Endodermal cell (in vitro differentiated cells): ENCODE measurements around the gene PBX4. TPM values are rescaled to one million over a fixed set of nuclear protein-coding genes. Genes with fewer than 3 reads are reported as not detected.

Experiments
- DNase-seq: peaks from one replicate; pipeline ENCODE4 v3.0.0-alpha.2; 2017
- H3K27ac ChIP-seq: 2 replicates; pipeline ENCODE4 v1.5.1; 2013; ENCODE audit warnings: mild to moderate bottlenecking, low read depth, low read length, moderate library complexity
- H3K27me3 ChIP-seq: 2 replicates; pipeline ENCODE4 v1.6.1; 2013; ENCODE audit warnings: mild to moderate bottlenecking, low read length, moderate library complexity; ENCODE audit not compliant: insufficient read depth, control insufficient read depth, poor library complexity, severe bottlenecking
- H3K36me3 ChIP-seq: 2 replicates; pipeline ENCODE4 v1.7.0; 2013; ENCODE audit warnings: mild to moderate bottlenecking, low read length, moderate library complexity; ENCODE audit not compliant: control insufficient read depth, insufficient read depth
- H3K4me1 ChIP-seq: one replicate; pipeline ENCODE4 v1.7.0; 2013; ENCODE audit warnings: low read length; ENCODE audit not compliant: control insufficient read depth, insufficient read depth
- H3K4me3 ChIP-seq: 2 replicates; pipeline ENCODE4 v1.5.1; 2013; ENCODE audit warnings: mild to moderate bottlenecking, low read length, moderate library complexity
- H3K9ac ChIP-seq: 2 replicates; pipeline ENCODE4 v1.6.1; 2013; ENCODE audit warnings: mild to moderate bottlenecking, low read length, moderate library complexity; ENCODE audit not compliant: poor library complexity, severe bottlenecking; ENCODE audit errors: extremely low read depth
- H3K9me3 ChIP-seq: 2 replicates; pipeline ENCODE4 v1.6.1; 2013; ENCODE audit warnings: mild to moderate bottlenecking, low read length, moderate library complexity; ENCODE audit not compliant: control insufficient read depth
- H3K27ac Mint-ChIP-seq: 2 replicates; pipeline ENCODE4 v1.8.0; 2020; ENCODE audit warnings: mixed read lengths
- H3K27me3 Mint-ChIP-seq: 2 replicates; pipeline ENCODE4 v1.8.0; 2021; ENCODE audit warnings: mild to moderate bottlenecking, mixed read lengths; ENCODE audit not compliant: insufficient read depth
- H3K36me3 Mint-ChIP-seq: 2 replicates; pipeline ENCODE4 v1.8.0; 2020; ENCODE audit warnings: low read depth, mixed read lengths
- H3K4me1 Mint-ChIP-seq: 2 replicates; pipeline ENCODE4 v1.8.0; 2020; ENCODE audit warnings: mixed read lengths
- H3K4me3 Mint-ChIP-seq: 2 replicates; pipeline ENCODE4 v1.8.0; 2020; ENCODE audit warnings: mild to moderate bottlenecking, moderate library complexity, mixed read lengths
- H3K9me3 Mint-ChIP-seq: 2 replicates; pipeline ENCODE4 v1.8.0; 2020; ENCODE audit warnings: mild to moderate bottlenecking, mixed read lengths
- WGBS, 2 experiments: methylation state at CpG; one replicate each; pipeline versions ENCODE4 v1.1.5 to v1.1.7; 2013; ENCODE audit warnings: missing lambda C conversion rate in 2 of 2, mixed read lengths in 1 of 2; ENCODE audit not compliant: insufficient coverage in 1 of 2, insufficient read length in 1 of 2; 5-methylcytosine and 5-hydroxymethylcytosine counted together
- total RNA-seq, 2 donors: library from RNA; stranded (reverse); fragmentation: NEBNext Ultra II Directional in 1 of 2; extraction: Animal tissue kit (Norgen Biotek cat#: 25700) in 1 of 2; gene quantifications; 2 replicates in 1 of 2; 3 replicates in 1 of 2; pipeline ENCODE4 v1.2.1, GENCODE V29; 2021
- TF ChIP-seq, protein P1 (sequence below): fragments of 200-600 bp; sonication (generic); conservative IDR thresholded peaks from 2 replicates; pipeline ENCODE4 v1.5.0; 2021; ENCODE audit warnings: antibody characterized with exemption, mild to moderate bottlenecking

PBX4 gene
- total RNA-seq, 2 donors from 2014 or later: 4.1 to 8.6 TPM

DNA sequence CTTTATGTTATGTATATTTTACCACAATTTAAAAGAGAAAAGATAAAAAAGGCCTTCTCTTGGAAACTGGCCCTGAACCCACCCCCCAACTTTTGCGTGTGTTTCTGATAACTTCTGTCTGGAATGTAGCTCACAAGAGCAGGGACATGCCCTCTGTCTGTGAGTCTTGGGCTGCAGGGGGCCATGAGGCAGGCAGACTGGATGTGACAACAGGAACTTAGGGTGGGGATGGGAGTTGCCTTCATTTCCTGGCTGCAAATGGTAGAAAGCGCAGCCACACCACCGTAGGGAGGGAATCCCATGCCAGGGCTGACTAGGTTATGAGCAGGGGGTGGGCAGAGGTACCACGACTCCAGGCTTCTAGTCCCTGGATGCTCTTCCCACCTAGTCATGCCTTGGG lies 58.6 kb downstream of the PBX4 start:
- H3K4me1 ChIP-seq: no peaks in the 10 kb centered on the region
- H3K27me3 Mint-ChIP-seq: no peaks in the 10 kb centered on the region
- TF ChIP-seq, protein P1, sequence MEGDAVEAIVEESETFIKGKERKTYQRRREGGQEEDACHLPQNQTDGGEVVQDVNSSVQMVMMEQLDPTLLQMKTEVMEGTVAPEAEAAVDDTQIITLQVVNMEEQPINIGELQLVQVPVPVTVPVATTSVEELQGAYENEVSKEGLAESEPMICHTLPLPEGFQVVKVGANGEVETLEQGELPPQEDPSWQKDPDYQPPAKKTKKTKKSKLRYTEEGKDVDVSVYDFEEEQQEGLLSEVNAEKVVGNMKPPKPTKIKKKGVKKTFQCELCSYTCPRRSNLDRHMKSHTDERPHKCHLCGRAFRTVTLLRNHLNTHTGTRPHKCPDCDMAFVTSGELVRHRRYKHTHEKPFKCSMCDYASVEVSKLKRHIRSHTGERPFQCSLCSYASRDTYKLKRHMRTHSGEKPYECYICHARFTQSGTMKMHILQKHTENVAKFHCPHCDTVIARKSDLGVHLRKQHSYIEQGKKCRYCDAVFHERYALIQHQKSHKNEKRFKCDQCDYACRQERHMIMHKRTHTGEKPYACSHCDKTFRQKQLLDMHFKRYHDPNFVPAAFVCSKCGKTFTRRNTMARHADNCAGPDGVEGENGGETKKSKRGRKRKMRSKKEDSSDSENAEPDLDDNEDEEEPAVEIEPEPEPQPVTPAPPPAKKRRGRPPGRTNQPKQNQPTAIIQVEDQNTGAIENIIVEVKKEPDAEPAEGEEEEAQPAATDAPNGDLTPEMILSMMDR: no peak
- no peak overlapping the region for H3K4me3 Mint-ChIP-seq
- H3K27ac Mint-ChIP-seq: no peak overlapping the region
- H3K27me3 ChIP-seq: no peaks in the 10 kb centered on the region
- H3K27ac ChIP-seq: no peak overlapping the region
- H3K4me3 ChIP-seq: no peak overlapping the region
- no peak for DNase-seq
- peaks cover 8% of the 10 kb centered on the region for H3K36me3 Mint-ChIP-seq
- H3K9ac ChIP-seq: no peak overlapping the region
- 86 to 88% methylated on average over 4 of the region's 4 CpGs for whole genome bisulfite sequencing, 2 experiments
- no peaks in the 10 kb centered on the region for H3K9me3 Mint-ChIP-seq
- peaks cover 5% of the 10 kb centered on the region for H3K36me3 ChIP-seq
- no peaks in the 10 kb centered on the region for H3K4me1 Mint-ChIP-seq
- H3K9me3 ChIP-seq: no peaks in the 10 kb centered on the region

DNA sequence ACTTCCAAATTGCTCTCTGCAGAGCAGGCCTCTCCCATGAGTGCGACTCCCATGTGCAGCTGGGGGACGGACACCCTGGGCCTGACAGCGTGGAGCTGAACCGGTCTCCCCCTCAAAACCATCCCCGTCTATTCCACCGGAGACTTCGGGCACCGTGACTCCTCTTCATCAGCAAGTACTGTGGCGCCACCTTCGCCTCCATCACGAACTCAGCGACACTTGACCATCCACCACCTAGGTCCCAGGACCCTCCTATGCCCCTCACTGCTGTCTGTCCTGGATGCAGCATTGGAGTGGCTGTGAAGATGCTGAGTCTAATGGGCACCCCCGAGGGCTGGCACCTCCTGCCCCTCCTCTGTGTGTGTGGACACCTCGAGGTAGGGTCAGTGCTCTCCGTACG lies 59.9 kb downstream of the PBX4 start:
- DNase-seq: no peak
- Mint-ChIP-seq H3K9me3 (no peaks in the 10 kb centered on the region), H3K27ac (no peak overlapping the region), H3K36me3 (no peaks in the 10 kb centered on the region), H3K4me1 (no peaks in the 10 kb centered on the region), H3K27me3 (peaks cover 1% of the 10 kb centered on the region), H3K4me3 (no peak overlapping the region)
- Histone ChIP-seq H3K9ac (no peak overlapping the region), H3K36me3 (no peaks in the 10 kb centered on the region), H3K4me3 (no peak overlapping the region), H3K27me3 (no peaks in the 10 kb centered on the region), H3K27ac (no peak overlapping the region), H3K9me3 (no peaks in the 10 kb centered on the region), H3K4me1 (no peaks in the 10 kb centered on the region)
- 94 to 95% methylated on average over 13 to 16 of the region's 16 CpGs for WGBS, 2 experiments
- TF ChIP-seq, protein P1: no peak

DNA sequence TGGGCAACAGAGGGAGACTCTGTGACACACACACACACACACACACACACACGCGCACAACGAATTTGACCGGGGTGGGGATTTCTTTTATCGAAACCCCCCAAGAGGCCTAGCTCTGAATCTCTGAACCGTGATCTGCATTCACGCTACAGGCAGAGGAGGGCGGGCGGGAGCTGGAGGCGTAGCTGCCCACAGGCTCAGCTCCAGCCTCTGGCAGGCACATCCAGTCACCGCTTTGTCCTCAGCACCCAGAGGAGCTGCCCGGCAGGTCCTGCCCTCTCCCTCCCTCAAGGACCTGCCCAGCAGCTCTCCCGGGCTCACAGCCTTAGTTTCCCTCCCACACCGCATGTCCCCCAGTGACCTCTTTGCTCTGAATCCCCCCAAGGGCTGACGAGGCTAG lies 60.4 kb downstream of the PBX4 start:
- Histone ChIP-seq H3K4me1 (no peaks in the 10 kb centered on the region), H3K4me3 (no peak overlapping the region), H3K27me3 (no peaks in the 10 kb centered on the region), H3K27ac (no peak overlapping the region), H3K36me3 (no peaks in the 10 kb centered on the region), H3K9me3 (no peaks in the 10 kb centered on the region), H3K9ac (no peak overlapping the region)
- Mint-ChIP-seq H3K27ac (no peak overlapping the region), H3K36me3 (no peaks in the 10 kb centered on the region), H3K27me3 (peaks cover 1% of the 10 kb centered on the region), H3K4me3 (no peak overlapping the region), H3K9me3 (no peaks in the 10 kb centered on the region), H3K4me1 (no peaks in the 10 kb centered on the region)
- 83 to 86% methylated on average over 12 to 15 of the region's 15 CpGs for WGBS, 2 experiments
- DNase-seq: no peak
- TF ChIP-seq, protein P1: no peak
